Testis (tissue), 2 donors: ENCODE results near the gene TMTC4.
A peak's percentile ranks its signal among the peaks of the same experiment; 100 is the strongest.

Source experiments
- POLR2A ChIP-seq: fragments of 450-650 bp; IDR thresholded peaks from one replicate; pipeline ENCODE4 v1.6.1; 2017; ENCODE audit warnings: antibody characterized with exemption, mild to moderate bottlenecking, moderate library complexity
- TF ChIP-seq, protein P1 (sequence below), 3 experiments: fragments of 450-650 bp in 2 of 3; fragments of 200-600 bp in 1 of 3; sonication (generic) in 1 of 3; IDR thresholded peaks; one replicate each; pipeline ENCODE4 v1.5.1; 2016 to 2019; ENCODE audit warnings: antibody characterized with exemption in 3 of 3, mild to moderate bottlenecking in 2 of 3, moderate library complexity in 1 of 3

DNA sequence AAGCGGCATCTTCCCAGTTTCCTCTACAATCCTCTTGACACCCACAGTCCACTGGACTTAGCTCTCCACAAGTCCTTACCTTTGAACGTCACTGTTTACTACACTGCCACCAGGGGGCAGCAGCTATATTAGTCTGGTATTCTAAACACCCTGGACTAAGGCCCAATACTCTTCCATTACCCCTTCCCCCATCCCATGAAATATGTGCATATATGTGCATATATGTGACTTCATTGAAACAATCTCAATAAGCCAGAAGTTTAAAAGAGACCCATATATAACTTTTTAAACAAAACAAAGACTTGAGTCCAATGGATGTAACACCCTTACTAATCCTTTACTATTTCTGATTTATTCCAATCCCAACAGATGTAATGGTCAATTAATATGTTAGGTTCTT is 101.5 kb downstream of the TMTC4 start:
- no peak for TF ChIP-seq POLR2A
- TF ChIP-seq, protein P1, sequence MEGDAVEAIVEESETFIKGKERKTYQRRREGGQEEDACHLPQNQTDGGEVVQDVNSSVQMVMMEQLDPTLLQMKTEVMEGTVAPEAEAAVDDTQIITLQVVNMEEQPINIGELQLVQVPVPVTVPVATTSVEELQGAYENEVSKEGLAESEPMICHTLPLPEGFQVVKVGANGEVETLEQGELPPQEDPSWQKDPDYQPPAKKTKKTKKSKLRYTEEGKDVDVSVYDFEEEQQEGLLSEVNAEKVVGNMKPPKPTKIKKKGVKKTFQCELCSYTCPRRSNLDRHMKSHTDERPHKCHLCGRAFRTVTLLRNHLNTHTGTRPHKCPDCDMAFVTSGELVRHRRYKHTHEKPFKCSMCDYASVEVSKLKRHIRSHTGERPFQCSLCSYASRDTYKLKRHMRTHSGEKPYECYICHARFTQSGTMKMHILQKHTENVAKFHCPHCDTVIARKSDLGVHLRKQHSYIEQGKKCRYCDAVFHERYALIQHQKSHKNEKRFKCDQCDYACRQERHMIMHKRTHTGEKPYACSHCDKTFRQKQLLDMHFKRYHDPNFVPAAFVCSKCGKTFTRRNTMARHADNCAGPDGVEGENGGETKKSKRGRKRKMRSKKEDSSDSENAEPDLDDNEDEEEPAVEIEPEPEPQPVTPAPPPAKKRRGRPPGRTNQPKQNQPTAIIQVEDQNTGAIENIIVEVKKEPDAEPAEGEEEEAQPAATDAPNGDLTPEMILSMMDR (IDR thresholded peaks at IDR 0.05): peak; percentile 61 to 68 (median 61)
